Smooth muscle cell (in vitro differentiated cells): Measurements from ENCODE around the gene KAT8. TPM values are rescaled to one million over a fixed set of nuclear protein-coding genes. Genes with fewer than 3 reads are reported as not detected.

Experiments used
- DNase-seq: peaks from one replicate; lab custom pipeline; 2025; ENCODE audit not compliant: unreplicated experiment; lab: John Stamatoyannopoulos, UW
- H2AFZ ChIP-seq: fragments of 200-600 bp; sonication (generic); 2 replicates; pipeline ENCODE4 v1.6.0; 2016; ENCODE audit warnings: antibody characterized with exemption, low read depth, mild to moderate bottlenecking
- H3F3A ChIP-seq: fragments of 200-600 bp; sonication (generic); 2 replicates; pipeline ENCODE4 v1.6.0; 2017; ENCODE audit warnings: antibody characterized with exemption, low read depth
- H3K27ac ChIP-seq: fragments of 200-600 bp; sonication (generic); 2 replicates; pipeline ENCODE4 v1.5.1; 2016; ENCODE audit warnings: low read depth, mild to moderate bottlenecking
- H3K27me3 ChIP-seq: fragments of 200-600 bp; sonication (generic); 2 replicates; pipeline ENCODE4 v1.6.1; 2016; ENCODE audit warnings: low read depth, mild to moderate bottlenecking
- H3K36me3 ChIP-seq: fragments of 200-600 bp; sonication (generic); 2 replicates; pipeline ENCODE4 v1.5.1; 2016; ENCODE audit warnings: low read depth
- H3K4me1 ChIP-seq: fragments of 200-600 bp; sonication (generic); 2 replicates; pipeline ENCODE4 v1.5.1; 2016; ENCODE audit warnings: low read depth
- H3K4me2 ChIP-seq: fragments of 200-600 bp; sonication (generic); 2 replicates; pipeline ENCODE4 v1.6.0; 2016; ENCODE audit warnings: mild to moderate bottlenecking
- H3K4me3 ChIP-seq: fragments of 200-600 bp; sonication (generic); 2 replicates; pipeline ENCODE4 v1.5.1; 2016; ENCODE audit warnings: mild to moderate bottlenecking
- H3K79me2 ChIP-seq: fragments of 200-600 bp; sonication (generic); 2 replicates; pipeline ENCODE4 v1.6.0; 2016; ENCODE audit warnings: low read depth, mild to moderate bottlenecking
- H3K9ac ChIP-seq: fragments of 200-600 bp; sonication (generic); 2 replicates; pipeline ENCODE4 v1.6.0; 2016; ENCODE audit warnings: low read depth
- H3K9me3 ChIP-seq: fragments of 200-600 bp; sonication (generic); replicated peaks from 2 replicates; pipeline ENCODE4 v1.5.1; 2016; ENCODE audit warnings: low read depth
- H4K20me1 ChIP-seq: fragments of 200-600 bp; sonication (generic); 2 replicates; pipeline ENCODE4 v1.6.0; 2016; ENCODE audit warnings: low read depth
- WGBS: methylation state at CpG from one replicate; pipeline ENCODE4 v1.1.7; 2016; ENCODE audit warnings: low lambda C conversion rate; 5-methylcytosine and 5-hydroxymethylcytosine counted together
- polyA plus RNA-seq: library from polyadenylated mRNA; unstranded; fragments of >200 nt; fragmentation: Nextera tagmentation; extraction: Ambion mirVana; gene quantifications from 2 replicates; pipeline ENCODE4 v1.2.1, GENCODE V29; 2016
- total RNA-seq: library from RNA; depleted of rRNA; stranded (reverse); fragments of >200 nt; gene quantifications from 2 replicates; pipeline ENCODE4 v1.2.3, GENCODE V29; 2014
- TF ChIP-seq, protein P1 (sequence below): fragments of 200-600 bp; sonication (generic); IDR thresholded peaks from 2 replicates; pipeline ENCODE4 v1.5.1; 2017; ENCODE audit warnings: borderline replicate concordance, mild to moderate bottlenecking, antibody characterized with exemption; ENCODE audit not compliant: insufficient read depth, poor library complexity, severe bottlenecking

Gene KAT8
- total and polyA plus RNA-seq, 2 experiments from 2014 or later, result 29.1 to 32.9 TPM

DNA sequence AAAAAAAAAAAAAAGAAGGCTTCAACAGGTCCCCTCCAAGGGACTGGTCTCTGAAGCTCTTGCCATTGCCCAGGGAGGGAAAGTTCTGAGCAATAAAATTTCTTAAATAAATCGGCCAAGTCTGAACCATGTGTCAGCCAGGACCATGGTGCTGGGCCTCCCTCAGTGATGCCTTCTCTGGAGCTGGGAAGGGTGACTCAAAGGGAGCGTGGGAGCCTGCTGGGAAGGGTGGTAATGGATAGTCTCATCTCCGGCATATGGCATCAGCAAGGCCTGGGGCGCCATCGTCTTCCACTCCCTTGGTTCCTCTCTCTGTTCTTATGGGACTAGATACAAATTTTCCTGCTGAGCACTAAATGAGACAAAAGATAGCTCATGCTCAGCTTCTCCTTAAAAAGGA, 25.1 kb upstream of the KAT8 start:
- Histone ChIP-seq H3K9me3 (no peaks in the 10 kb centered on the region), H3K27me3 (no peaks in the 10 kb centered on the region), H3K79me2 (peaks cover 35% of the 10 kb centered on the region), H3K36me3 (no peaks in the 10 kb centered on the region), H3K27ac (peak overlapping the region; percentile 23), H3F3A (no peaks in the 10 kb centered on the region), H3K9ac (no peak overlapping the region), H3K4me3 (no peak overlapping the region), H3K4me1 (no peaks in the 10 kb centered on the region), H4K20me1 (peaks cover 50% of the 10 kb centered on the region), H3K4me2 (peak overlapping the region; percentile 98), H2AFZ (no peak overlapping the region)
- TF ChIP-seq, protein P1, sequence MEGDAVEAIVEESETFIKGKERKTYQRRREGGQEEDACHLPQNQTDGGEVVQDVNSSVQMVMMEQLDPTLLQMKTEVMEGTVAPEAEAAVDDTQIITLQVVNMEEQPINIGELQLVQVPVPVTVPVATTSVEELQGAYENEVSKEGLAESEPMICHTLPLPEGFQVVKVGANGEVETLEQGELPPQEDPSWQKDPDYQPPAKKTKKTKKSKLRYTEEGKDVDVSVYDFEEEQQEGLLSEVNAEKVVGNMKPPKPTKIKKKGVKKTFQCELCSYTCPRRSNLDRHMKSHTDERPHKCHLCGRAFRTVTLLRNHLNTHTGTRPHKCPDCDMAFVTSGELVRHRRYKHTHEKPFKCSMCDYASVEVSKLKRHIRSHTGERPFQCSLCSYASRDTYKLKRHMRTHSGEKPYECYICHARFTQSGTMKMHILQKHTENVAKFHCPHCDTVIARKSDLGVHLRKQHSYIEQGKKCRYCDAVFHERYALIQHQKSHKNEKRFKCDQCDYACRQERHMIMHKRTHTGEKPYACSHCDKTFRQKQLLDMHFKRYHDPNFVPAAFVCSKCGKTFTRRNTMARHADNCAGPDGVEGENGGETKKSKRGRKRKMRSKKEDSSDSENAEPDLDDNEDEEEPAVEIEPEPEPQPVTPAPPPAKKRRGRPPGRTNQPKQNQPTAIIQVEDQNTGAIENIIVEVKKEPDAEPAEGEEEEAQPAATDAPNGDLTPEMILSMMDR, result no peak
- DNase-seq, result no peak
- WGBS, result 80% methylated on average over 5 of the region's 5 CpGs

DNA sequence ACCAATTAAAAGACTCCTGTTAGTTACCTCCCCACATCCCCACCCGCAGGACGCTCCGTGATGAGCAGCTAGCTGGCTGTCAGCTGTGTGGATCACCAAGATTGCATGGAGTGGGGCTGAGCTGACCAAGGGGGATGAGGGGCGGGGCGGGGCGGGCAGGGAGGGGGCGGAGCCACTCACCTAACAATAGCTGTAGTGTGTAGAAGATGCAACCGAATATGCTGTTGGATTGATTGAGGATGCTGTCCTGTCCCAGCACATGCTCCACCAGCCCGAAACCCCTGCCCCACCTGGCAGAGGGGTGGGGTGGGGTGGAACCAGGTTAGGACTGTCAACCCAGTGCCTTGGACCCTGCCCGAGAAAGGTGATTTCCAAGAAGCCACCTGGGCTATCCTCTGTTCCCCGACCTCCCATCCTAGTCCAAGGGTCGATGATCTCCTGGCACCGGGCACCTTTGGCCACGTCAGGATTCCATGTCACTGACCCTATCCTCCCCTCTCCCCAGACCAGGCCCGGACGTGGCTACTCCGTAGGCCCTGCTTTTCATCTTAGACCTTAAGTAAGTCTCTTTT, 24.2 kb upstream of the KAT8 start:
- Histone ChIP-seq H3K9me3 (no peaks in the 10 kb centered on the region), H3K4me1 (no peaks in the 10 kb centered on the region), H3K27me3 (no peaks in the 10 kb centered on the region), H3K4me3 (peak overlapping the region; percentile 87), H4K20me1 (peaks cover 47% of the 10 kb centered on the region), H2AFZ (no peak overlapping the region), H3K9ac (no peak overlapping the region), H3K4me2 (peak overlapping the region; percentile 98), H3K79me2 (peaks cover 35% of the 10 kb centered on the region), H3F3A (no peaks in the 10 kb centered on the region), H3K27ac (no peak overlapping the region), H3K36me3 (no peaks in the 10 kb centered on the region)
- no peak for DNase-seq
- 34% methylated on average over 17 of the region's 17 CpGs for WGBS
- TF ChIP-seq, protein P1, result no peak

DNA sequence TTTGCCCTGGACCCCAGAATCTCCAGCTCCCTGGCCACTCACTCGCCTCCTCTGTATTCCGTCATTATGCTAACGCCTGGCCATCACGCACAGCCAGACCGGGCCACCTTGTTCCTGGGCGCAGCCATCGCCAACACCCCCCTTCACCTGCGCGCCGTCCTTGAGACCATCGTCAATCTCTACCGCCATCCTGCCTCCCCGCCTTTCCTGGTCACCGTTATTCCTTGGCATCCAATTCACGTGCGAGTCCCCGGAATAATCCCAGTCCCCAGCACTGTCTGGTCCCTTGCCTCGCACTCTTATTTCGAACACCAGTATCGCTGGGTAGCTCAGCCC, 23.4 kb upstream of the KAT8 start:
- H3K79me2 ChIP-seq, result peaks cover 35% of the 10 kb centered on the region
- under 1% methylated on average over 20 of the region's 20 CpGs for WGBS
- no peak for DNase-seq

More for the DNA sequence above, 23.4 kb upstream of the KAT8 start:
- Histone ChIP-seq H4K20me1 (peaks cover 39% of the 10 kb centered on the region), H3F3A (no peaks in the 10 kb centered on the region), H3K27ac (peak overlapping the region; percentile 62), H3K4me2 (peak overlapping the region; percentile 98), H3K4me1 (no peaks in the 10 kb centered on the region), H3K4me3 (peak overlapping the region; percentile 87), H3K9ac (peak overlapping the region; percentile 78), H2AFZ (peak overlapping the region; percentile 45), H3K27me3 (no peaks in the 10 kb centered on the region), H3K36me3 (no peaks in the 10 kb centered on the region), H3K9me3 (no peaks in the 10 kb centered on the region)
- TF ChIP-seq, protein P1, result no peak
